H54 (cell line): Measurements from ENCODE around the gene TRPM5.

Experiments used
- DNase-seq: peaks from one replicate; pipeline ENCODE4 v3.0.0; 2011; ENCODE audit warnings: low spot score, mixed read lengths; ENCODE audit not compliant: insufficient read length
- FAIRE-seq: peaks from 3 replicates; lab custom pipeline; 2011; peaks lifted over from hg19 to GRCh38; lab: Jason Lieb, UNC
- POLR2A ChIP-seq: IDR thresholded peaks from 2 replicates; pipeline ENCODE4 v1.6.1; 2011; ENCODE audit warnings: low read depth, mild to moderate bottlenecking, low read length

Gene TRPM5

GRCh38 chr11:2421226-2421994, 22.9 kb downstream of the TRPM5 start:
- DNase-seq (no peak), FAIRE-seq (no peak)
- TF ChIP-seq POLR2A, result no peak

GRCh38 chr11:2420502-2421225, 23.6 kb downstream of the TRPM5 start:
- DNase-seq (peak; percentile 93), FAIRE-seq (no peak)
- no peak for TF ChIP-seq POLR2A

- DNase-seq (peak; percentile 96), FAIRE-seq (no peak)
- TF ChIP-seq POLR2A, result no peak
Observed at GRCh38 chr11:2419638-2420501, 24.4 kb downstream of the TRPM5 start.

GRCh38 chr11:2418693-2419360, 25.5 kb downstream of the TRPM5 start:
- FAIRE-seq (no peak), DNase-seq (no peak)
- TF ChIP-seq POLR2A, result no peak

- TF ChIP-seq POLR2A, result no peak
- FAIRE-seq (no peak), DNase-seq (no peak)
Observed at GRCh38 chr11:2417856-2418692, 26.2 kb downstream of the TRPM5 start.

- TF ChIP-seq POLR2A, result no peak
- no peak for DNase-seq
- no peak for FAIRE-seq
Observed at GRCh38 chr11:2416765-2417164, 27.5 kb downstream of the TRPM5 start.

GRCh38 chr11:2415601-2416380, 28.5 kb downstream of the TRPM5 start:
- TF ChIP-seq POLR2A, result no peak
- no peak for FAIRE-seq
- no peak for DNase-seq

DNA sequence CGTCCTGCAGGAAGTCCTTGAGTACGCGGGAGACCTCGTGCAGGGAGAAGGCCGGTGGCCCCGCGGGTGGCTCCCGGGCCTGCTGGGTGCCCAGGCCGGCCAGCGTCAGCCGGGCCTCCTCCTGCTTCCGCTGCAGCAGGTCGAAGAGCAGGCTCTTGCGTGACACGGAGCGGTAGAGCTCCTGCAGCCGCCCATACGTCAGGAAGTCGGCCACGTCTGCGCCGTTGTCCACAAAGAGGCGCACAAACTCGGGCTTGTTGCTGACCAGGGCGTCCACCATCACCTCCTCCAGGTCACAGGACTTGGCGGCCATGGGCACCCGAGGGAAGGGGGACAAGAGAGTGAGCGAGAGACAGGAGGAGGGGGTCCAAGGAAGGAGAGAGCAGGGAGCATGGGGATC, 29.1 kb downstream of the TRPM5 start:
- FAIRE-seq, result no peak
- no peak for DNase-seq
- no peak for TF ChIP-seq POLR2A

GRCh38 chr11:2414616-2415015, 29.7 kb downstream of the TRPM5 start:
- no peak for DNase-seq
- TF ChIP-seq POLR2A, result no peak
- FAIRE-seq, result no peak

- no peak for DNase-seq
- no peak for FAIRE-seq
- no peak for TF ChIP-seq POLR2A
Observed at GRCh38 chr11:2413742-2414579, 30.4 kb downstream of the TRPM5 start.

- DNase-seq, result no peak
- no peak for FAIRE-seq
- no peak for TF ChIP-seq POLR2A
Observed at GRCh38 chr11:2412323-2412722, 32.0 kb downstream of the TRPM5 start.
